Activated CD4-positive, alpha-beta T cell treated with anti-CD3 and anti-CD28 coated beads, Interleukin-2, amount 50 U/mL, for 48 hours (primary cell): ENCODE data around the gene C3orf85.
"Not testable (repeated sequence)": the region's sequence is repeated elsewhere in the genome, so short reads cannot be mapped to it uniquely, and the experiment has no call there.

Experiments used
- DNase-seq, 2 experiments: peaks; one replicate each; pipeline ENCODE4 v3.0.0-alpha.2; 2020

C3orf85 gene, protein sequence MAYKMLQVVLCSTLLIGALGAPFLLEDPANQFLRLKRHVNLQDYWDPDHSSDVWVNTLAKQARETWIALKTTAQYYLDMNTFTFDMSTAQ

DNA sequence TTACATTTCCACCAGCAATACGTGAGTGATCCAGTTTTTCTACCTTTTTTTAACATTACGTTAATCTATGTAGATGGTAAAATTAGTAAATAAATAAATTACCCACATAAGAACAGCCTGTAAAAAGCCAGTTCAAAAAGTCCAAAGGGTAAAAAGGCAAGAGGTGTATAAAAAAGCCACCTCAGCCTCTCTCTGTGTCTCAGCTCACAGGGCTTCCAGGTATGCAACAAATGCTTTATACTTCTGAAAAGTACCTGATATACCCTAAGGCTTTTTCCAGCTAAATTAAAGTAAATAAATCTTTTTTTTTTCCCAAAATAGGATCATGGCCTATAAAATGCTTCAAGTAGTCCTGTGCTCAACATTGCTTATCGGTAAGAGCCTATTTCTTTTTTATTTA, at the start of gene C3orf85:
TSS of gene C3orf85 (plus strand) at position 197 of the 400 bp plus-strand sequence. CDS start at position 326, 129 bp downstream.
- no peak for DNase-seq

DNA sequence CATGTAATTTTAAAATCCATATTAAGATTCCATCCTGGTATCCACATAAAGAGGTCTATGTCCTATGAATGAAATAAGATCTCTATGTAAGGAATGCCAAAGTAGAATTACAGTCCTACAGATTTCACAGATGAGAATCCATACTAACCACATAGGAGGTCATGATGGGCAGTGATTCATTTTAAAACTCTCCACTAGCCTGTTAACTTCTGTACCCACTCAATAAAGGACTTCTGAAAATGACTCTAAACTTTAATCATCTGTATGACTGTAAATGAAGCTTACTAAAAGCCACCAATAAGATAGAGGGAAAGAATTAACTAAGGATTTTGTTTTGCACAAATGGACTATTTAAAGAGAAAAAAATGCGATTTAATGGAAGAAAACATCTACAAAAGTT, 47.3 kb upstream of the C3orf85 start:
- DNase-seq = no peak

DNA sequence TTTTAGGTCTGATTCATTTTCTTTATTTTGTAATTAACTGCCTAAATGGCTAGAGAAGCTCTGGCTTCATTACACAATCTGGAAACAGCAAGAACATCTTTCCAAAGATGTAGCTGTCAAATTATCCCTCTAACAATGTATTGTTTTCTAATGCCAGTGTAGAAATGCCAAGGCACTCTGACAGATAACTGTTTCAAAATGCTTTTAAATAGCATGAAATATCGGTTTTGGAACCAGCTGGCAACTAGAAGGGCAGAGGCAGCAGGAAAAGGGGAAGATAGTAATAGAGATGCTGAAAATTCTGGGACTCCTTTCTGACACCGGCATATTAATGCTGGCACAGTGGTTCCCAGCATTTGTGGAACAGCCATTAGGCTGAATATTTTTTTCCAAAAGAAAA, 44.7 kb upstream of the C3orf85 start:
- DNase-seq = no peak

DNA sequence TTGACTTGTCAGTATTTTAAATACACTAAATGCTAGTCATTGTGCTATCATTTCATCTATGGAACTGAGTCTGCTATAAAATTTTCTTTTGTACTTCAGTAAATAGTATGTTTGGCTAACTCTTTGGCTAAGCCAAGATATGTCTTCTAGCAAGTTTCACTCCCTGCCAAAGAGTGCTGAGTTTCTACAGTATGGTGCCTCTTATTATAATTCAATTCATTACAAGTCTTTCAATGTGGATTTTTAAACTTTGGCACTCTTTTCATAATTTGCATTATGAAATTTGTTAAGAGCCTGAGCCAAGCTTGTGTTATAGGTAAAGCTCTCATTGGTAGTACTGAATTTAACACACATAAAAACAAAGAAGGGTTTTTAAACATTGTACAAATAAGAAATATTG, 43.0 kb upstream of the C3orf85 start:
- DNase-seq = no peak

DNA sequence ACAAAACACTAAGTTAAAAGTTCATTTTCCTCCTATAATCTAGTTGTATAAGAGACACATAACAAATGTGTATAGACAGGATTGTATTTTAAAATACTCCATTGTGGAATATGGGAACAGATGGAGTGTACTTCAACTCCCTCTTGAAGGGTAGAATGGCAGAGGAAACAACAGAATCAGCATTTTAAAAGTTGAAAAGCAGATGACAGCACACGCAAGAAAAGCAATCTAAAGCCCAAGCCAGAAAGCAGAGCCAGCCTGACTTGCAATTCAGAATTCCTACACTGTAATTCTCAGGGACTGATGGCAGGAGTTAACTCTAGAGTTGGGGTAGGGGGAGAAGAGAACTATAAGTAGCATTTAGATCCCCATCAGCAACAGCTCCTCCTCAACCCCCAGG, 41.4 kb upstream of the C3orf85 start:
- DNase-seq = no peak

DNA sequence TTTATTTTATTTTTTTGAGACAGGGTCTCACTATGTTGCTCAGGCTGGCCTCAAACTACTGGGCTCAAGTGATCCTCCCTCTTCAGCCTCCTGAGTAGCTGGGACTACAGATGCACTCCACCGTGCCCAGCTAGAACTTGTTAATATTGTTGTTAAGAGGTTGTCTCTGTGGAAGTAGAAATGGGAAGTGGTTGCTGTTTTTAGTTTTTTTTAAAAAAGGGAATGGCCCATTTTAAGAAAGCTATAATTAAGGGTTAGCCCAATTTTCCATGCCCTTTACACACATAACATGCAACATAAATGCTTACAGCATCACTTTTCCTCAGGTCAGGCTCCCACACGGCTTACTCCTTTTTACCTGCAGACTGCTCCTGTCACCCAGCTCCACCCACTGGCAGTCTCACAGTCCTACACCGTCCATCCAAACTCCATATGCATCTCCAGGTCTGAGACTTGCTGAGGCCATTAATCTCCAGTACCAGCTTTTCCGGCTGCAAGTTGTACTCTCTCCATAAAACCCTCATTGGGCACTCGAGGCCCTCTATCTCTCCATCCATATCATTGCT, 38.4 kb upstream of the C3orf85 start:
- DNase-seq = peak in 1 of 2 experiments; percentile 4

DNA sequence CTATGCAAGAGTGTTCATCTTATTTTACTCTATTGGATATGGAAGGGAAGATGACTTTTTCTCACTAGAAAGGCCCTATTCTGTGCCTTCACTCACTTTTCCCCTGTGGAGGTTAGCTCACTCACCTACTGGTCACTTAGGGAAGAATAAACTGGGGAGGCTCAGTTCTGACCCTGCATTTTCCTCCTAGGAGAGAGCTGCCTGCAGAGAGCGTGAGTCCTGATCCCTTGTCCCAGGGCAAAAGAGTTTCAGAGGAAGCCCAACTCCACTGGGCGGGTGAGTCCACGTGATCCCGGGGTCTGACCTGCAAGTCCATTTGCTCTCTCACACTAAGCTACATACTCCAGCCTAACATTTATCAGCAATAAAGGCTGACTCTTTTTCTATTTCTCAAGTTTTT, 26.9 kb upstream of the C3orf85 start:
- no peak for DNase-seq

DNA sequence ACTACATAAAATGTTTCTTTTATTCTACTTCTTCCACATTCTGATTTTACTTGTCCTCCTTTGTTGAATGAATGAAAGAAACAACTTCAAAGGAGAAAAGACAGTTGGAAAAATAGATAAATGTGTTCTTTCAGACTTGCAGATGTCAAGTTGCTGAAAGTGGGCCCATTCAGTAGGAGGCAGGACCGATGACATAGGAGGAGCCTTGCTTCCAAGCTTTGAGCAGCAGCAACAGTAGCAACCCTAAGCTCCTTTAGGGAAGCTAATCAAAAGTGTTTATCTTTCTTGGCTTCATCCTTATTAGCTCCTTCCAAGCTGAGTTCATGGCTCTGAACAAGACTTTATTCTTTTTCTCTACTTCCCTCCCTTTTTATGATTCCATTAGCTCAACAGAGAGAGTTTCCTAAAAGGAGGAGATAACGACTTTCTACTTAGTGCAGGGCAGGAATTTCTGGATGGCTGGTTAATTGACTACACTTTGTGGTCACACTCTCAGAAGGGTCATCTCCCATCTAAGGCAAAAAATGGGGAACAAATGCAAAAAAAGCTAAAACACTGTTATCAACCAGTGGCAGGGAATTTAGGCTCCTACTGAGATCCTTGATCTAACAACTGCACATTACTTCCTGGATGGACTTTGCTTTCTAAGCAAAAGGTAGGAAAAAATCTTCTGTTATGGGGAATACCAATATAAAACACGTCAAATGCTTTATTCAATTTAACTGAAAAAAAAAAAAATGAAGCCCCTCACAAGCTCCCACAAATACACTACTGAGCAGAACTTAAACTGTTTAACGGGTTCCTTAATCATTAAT, 23.4 kb upstream of the C3orf85 start:
- no peak for DNase-seq

DNA sequence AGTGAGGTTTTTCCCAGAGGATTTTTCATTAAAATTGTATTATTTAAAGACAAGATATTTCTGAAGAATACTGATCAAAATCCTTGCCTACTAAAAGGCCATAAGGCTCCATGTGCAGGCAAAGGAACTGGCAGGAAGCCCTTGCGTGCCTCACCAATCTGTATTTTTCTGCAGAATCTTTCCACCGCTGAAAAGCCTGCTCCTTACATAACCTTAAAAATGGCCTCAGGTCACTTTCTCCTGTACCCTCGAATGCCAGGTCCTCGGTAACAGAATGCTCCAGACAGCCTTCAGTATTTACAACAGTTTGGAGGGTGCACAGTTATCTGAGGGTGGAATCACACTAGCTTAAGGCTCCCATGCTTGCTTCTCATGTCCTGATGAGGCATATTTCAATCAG, 21.8 kb upstream of the C3orf85 start:
- no peak for DNase-seq

DNA sequence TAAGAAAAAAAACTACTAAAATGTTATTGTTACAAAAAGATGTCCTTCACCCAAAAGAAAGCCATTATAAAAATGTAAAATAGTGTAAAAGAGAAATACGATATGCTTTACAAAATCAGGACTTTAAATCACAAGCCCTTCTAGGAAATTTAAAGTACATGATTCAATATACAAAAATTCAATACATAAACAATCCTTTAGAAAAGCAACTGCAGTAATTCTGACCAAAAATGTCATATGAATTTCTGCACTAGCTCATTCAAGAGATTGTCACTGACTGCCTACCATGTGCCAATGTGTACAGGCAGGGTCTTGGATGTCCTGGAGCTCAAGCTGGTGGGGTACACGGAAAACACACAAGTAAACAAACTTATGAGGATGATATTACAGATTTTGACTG, 21.1 kb upstream of the C3orf85 start:
- no peak for DNase-seq

DNA sequence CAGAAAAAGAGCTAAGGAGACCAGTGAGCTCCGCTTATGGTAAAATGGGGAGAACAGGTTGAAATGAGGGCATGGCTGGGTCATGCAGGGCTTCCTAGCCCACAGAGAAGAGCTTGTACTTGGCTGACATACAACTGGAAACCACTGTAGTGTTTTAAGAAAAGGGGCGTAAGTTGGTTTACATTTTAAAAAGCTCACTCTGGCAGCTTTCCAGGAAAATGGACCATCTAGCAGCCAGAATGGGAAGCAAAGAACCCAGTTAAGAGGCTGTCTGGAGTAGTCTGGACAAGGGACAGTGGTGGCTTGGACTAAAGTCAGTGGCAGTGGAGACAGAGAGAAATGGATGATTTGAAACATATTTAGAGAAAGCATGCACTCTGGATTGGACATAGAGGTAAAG, 20.5 kb upstream of the C3orf85 start:
- no peak for DNase-seq

DNA sequence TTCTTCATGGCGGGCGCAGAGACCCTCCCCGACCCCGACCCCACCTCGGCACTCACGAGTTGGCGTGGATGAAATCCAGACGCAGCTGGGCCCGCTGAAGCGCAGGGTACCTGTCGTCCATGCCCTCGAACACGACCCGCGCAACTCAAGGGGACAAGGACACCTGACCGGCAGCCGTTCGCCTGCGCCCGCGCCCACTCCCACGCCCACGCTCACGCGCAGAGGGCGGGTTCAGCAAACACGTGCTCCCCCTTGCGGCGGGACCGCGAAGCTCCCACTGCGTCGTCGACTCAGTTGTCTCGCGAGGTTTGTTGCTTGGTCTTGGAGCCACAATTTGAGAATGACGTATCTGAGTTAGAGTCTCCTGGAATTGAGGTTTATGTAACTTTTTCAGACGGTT, 18.6 kb upstream of the C3orf85 start, which contains the start of gene MORC1:
TSS of gene MORC1 (minus strand) at position 196 of the 400 bp plus-strand sequence. CDS start at position 121, 75 bp downstream.
- no peak for DNase-seq

DNA sequence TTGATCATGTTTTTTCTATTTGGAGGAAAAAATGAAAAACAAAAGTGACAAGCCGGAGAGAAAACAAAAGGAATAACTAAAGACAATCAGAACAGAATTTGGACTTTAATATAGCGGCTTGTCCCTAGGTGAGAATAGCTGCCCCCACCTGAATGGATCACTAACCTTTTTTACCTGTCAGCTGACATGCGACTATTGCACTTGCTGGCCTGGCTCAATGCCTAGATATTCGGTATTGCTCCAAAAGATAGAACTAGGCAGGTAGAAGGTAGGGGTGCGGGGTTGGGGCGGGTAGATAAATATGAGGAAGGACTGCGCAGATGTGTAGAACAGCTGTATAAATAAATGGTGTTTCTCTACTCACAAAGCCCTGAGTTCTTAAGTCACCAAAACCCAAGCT, 17.9 kb upstream of the C3orf85 start:
- no peak for DNase-seq

DNA sequence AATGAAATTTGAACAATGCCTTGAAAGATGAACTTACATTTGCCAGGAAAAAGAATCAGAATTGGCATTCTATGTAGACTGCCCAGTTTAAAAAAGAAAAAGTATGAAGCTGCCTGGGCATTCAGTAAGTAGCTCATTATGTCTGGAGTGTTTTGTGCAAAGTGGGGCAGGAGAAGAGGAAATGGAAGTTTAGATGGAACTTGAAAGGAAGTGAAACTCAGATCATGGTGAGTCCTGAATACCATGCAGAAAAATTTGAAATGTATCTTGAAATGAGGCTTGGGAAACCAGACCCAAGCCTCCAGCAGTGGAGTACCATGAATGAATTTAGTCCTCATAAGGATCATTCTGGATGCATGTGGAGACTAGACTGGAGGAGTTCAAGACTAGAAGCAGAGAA, 13.8 kb upstream of the C3orf85 start:
- no peak for DNase-seq

DNA sequence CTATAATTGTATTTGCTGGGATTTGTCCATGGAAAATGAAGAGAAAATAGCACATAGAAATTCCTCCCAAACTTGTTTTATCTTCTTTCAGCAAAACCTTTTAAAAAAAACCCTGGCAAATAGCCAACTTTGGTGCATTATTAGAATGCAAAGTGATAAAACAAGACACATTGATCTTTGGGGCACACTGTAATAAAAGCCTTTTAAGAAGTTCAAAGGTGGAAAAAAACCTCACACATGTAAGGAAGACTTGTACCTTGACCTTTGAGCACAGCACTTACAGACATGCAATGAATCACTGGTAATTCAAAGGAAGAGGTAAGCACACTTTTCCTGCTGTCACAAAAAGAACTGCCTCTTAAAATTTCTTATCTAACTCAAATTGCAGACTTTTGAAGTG, 10.6 kb upstream of the C3orf85 start:
- no peak for DNase-seq

DNA sequence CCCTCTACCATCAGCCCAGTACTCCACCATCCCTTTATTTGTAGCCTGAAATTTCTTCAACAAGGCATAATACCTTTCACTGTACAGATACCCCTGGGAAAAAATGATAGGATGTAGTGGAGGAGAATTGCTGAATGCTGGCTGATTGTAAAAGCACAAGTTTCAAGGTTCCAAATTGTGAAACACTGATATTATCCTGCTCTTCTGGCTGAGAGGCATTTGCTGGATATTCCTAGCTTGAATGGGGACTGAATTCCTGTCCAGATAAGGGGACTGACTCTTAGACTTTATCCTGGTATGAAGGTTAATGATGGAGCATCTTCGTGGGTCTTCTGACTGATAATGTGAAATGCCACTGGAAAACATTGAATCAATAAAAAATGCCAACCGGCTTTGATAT, 9.0 kb upstream of the C3orf85 start:
- DNase-seq = no peak

DNA sequence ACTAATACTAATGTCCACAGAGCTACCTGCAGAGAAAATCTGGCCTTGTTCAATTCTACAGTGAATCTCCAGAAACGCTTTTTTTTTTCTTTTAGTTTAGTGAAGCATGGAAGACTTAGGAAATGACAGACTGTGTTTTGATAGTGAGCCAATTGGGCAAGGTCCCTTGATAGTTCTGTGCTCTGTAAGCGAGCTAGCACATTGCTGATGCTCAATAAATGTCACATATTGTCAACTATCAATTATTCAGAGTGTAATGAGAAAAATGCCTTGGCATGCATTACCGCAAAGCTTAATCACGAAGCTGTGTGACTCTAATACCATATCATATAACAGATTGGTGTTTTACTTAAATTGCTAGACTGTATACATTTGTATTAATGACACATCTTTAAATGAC, 5.2 kb upstream of the C3orf85 start:
- DNase-seq = no peak

DNA sequence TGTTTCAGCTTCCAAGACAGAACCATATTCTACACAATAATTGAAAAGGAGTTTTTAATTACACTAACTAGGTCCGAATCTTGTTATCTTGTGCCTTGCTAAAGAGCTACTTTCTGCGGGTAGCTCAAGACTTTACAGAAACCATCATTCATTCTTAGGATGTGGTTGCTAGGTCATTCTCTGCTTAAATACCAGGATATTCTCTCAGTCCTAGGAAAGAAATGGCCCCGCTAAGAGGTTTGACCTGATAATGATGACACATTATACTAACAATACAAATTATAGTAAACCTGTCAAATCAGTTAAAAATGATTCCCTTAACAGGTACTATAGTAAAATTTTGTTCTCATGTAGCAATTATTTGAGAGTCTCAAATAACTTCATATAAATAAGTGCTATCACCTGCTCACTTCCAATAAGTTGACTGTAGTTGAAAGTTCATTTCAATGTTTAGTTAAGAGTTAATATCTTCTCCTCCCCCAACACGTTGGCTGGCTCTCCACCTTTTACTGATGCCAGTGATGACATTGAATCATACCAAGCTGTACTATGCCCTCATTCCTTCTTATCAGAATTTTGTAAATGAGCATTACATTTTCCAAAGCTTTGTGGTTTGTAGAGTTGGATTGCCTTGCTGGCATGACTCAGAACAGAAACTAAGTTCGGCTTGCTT, 3.6 kb upstream of the C3orf85 start:
- no peak for DNase-seq

DNA sequence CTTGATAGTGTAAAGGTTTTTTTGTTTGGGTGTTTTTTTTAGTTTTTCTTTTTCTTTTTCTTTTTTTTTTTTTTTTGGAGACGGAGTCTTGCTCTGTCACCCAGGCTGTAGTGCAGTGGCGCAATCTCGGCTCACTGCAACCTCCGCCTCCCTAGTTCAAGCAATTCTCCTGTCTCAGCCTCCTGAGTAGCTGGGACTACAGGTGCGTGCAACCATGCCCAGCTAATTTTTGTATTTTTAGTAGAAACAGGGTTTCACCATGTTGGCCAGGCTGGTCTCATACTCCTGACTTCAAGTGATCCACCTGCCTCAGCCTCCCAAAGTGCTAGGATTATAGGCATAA, 3.1 kb upstream of the C3orf85 start:
- DNase-seq = not testable (repeated sequence)

DNA sequence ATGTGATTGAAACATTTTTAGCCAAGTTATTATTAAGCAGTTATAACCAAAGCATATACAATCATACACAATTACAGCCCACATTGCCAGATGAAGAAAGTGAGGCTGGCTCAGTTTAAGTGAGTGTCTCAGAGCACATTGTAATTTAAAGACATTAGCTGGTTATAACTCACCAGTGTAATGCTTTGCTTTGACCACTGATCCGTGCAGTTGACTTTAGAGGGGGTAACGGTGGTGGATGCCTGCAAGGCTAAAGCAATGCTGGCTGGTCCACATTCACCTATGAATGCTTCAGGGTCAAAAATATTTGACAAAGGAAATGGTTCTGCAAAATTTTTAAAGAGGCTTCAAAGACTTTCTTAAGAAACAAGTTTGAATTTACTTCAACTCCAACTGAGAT, 1.2 kb downstream of the C3orf85 start:
- no peak for DNase-seq

DNA sequence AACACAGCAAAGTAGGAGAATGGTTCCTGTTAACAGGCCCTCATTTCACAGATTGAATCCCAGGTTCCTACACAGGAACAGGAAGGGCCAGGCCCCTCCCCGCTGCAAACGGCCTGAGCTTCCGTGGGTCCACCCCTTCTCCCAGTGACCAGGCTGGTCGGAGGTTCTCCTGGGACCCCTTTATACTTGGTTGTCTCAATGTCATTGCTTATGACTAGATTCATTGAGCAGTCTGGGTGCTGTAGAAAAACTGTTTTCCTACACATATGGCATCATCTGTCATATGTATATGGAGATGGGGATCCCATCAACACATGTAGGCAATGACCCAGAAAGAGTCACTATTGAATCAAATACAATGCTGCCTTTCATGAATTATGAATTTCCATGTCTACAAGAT, 3.8 kb downstream of the C3orf85 start:
- DNase-seq = no peak

DNA sequence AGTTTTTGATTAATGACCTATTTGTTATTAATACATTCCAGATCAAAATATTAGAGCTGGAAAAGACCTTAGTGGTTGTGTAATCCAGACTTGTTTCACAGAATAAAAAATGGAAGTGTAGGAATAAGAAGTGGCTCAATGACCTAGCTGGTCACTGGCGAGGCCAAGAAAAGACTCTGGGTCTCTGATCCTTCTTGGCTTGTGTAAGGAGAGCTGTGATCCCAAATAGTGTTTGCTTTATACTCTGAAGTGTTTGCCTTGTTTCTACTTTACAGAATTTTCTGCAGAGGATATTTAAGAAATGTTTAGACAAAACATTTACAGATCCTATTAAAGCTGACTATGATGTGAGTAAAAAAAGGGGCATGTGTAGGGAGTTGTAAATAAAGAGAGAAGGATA, 7.1 kb downstream of the C3orf85 start:
- no peak for DNase-seq

DNA sequence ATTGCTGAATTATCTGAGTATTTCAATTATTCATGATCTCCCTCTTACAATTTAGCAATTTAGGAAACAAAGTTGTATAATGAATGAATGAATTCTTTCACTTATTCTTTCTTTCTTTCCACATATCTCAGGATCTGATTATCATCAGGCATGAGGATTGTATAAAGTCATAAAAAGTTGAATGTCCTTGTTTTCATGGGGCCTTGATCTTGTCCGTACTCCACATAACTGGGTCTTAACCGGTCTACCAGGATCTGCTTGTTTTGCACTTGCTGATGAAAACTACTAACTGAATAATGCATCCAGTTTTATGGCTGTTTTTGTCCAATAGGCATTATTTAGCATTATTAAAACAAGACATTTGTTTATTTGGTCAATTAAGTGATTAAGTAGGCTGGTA, 12.6 kb downstream of the C3orf85 start:
- DNase-seq = no peak

DNA sequence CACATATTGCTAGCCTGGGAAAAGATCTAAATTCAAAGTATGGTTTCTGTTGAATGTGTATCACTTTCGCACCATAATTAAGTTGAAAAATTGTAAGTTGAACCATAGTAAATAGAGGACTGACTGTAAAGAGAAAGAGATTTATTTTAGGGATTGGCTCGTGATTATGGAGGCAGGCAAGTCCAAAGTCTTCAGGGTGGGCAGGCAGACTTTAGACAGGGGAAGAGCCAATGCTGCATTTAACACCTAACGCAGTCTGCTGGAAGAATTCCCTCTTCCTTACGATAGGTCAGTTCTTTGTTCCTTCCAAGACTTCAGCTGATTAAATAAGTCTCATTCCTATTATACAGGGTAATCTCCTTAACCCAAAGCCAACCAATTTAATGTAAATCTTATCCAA, 15.8 kb downstream of the C3orf85 start:
- DNase-seq = no peak
